GM18858 (cell line): ENCODE measurements around the gene ATP2C2.
"Not testable (repeated sequence)": the region's sequence is repeated elsewhere in the genome, so short reads cannot be mapped to it uniquely, and the experiment has no call there.

Experiments
- ATAC-seq: cut with Tn5 transposase; IDR thresholded peaks from one replicate; pipeline ENCODE4 v1.9.1; 2021; ENCODE audit not compliant: unreplicated experiment

Gene ATP2C2

DNA sequence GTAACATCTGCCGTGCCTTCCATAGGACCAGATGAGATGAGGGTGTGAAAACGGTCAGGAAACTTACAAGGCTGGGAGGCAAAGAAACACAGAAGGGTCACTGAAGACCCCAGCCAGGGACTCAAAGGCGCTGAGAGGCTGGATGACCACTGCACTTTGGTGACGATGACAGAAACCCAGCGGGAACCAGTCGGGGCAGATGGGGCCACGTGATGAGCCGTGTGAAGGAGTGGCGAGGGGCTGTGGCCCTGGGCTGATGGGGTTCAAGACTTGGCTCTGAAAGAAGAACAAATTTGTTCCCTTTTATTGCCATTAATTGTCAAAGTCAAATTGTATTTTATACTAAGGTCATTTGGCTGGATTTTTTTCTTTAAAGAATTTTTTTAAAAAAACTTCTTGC, 28.6 kb upstream of the ATP2C2 start:
- no peak for ATAC-seq

DNA sequence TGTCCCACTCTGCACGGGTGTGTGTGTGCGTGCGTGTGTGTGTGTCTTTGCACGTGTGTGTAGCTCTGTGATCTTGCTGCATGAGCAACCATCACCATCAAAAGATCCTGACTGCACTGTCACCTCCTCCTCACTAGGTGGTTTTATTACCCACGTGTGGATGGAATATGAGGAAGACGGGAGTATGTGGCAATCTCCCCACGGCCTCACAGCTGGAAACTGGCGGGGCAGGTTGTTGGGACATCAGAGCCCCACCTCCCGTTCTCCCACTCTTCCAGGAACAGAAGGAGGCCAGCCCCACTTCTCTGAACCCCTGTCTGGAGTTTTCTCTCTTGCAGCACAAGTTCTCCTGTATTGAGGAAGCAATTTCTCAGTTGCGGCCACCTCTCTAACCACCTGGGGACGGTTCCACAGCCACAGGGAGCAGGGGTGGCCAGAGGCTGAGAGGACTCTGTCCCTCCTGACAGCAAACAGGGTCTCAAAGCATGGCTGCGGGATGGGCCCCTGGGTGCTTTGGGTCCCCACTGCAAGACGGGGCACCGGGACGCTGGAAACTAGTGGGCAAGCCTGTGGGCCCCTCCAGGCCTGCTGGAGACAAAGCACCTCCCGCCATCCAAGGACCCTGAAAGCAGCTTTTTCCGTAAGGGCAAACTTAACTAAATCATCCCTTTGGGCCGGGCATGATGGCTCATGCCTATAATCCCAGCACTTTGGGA, 27.9 kb upstream of the ATP2C2 start:
- no peak for ATAC-seq

DNA sequence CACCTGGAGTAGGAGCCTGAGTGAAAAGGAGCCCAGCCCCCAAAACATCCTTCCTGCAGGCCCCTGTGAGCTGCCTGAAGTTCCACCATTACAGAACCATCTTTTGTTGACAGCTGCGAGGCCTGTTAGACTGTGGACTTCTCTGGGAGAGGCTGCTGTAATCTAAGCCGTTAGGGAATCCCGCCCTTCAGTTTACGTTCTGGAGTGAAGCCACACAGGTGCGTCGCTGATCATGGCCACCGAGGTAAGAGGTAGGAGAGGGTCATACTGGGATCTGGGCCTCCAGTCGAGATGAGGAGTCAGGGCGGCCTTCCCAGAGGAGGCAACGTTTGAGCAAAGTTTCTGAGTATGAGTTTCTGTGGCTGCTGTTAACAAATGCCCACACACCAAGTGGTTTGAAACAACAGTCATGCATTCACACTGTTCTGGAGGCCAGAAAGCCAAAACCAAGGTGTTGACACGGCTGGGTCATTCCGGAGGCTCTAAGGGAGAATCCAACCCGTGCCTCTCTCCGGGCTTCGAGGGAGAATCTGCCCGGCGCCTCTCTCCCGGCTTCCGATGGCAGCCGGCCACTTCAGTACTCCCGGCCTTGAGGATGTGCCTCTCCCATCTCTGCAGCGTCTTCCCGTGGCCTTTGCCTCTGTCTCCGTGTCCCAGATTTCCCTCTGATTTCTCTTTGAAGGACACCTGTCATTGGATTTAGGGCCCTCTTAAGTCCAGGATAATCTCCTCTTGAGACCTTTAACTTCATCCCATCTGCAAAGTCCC, 26.6 kb upstream of the ATP2C2 start:
- ATAC-seq = no peak

DNA sequence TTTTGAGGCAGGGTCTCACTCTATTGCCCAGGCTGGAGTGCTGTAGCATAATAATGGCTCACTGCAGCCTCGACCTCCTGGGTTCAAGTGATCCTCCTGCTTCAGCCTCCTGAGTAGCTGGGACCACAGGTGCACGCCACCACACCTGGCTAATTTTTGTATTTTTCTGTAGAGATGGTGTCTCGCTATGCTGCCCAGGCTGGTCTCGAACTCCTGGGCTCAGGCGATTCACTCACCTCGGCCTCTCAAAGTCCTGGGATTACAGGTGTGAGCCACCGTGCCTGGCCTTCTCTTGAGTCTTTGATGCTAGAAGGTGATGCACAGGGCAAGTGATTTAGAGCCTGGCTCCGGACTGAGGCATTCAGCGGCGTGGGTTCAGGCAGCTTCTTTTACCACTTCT, 24.5 kb upstream of the ATP2C2 start:
- ATAC-seq = not testable (repeated sequence)

DNA sequence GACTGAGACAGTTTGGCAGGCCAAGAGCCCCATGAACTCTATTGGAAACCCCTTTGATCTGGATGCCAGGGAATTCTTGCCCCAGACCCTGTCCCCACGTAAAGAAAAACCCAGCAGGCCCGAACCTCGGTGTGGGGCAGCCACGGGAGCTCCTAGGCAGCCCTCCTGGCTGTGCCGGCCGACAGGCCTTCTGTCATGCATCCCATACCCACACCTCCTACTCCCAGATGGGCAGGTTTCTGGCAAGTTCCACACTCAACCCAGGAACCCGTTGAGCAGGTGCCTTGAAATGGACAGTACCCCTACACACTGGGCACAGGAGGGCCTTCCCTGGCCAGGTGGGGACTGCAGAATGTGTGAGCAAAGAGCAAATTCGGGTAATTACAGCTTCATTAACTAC, 23.6 kb upstream of the ATP2C2 start:
- ATAC-seq = no peak

DNA sequence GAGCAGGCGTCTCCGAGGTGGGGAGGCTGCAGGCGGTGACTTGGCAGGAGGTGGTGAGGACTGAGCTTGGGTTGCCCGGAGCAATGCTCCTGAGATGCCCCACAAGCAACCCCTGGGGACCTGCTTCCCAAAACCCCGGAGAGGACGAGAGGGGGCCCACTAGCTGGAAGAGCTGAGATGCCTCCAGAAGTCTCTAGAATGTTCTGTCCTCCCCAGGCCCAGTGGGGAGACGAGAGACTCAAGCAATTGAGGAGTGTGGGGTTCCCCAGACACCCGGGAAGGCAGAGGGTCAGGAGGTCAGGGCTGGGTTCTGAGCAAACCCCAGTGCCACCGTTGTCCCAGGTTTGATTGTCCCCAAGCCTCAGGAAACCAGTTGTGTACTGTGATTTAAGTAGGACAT, 21.2 kb upstream of the ATP2C2 start:
- ATAC-seq = no peak

DNA sequence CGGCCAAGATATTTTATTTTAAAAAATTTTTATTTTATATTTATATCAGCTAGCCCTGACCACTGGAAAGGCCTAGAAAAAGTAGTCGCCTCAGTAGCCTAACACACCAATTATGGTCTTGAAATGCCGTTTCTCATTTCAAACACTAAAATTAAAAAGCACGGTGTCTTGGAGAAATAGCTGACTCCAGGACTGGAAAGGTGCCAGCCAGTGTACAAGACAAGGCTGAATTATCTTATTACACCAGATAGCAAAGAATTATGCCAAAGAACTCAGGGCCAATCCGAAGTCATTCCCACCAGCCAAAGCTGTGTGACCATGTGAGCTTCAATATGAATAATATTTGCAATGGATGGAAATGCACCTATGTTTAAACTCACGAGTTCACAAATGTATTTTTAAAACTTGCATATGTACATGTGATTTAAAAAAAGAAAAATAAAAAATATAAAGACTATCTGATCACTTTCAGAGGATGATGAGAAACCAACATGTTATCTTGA, 19.9 kb upstream of the ATP2C2 start:
- ATAC-seq = no peak

DNA sequence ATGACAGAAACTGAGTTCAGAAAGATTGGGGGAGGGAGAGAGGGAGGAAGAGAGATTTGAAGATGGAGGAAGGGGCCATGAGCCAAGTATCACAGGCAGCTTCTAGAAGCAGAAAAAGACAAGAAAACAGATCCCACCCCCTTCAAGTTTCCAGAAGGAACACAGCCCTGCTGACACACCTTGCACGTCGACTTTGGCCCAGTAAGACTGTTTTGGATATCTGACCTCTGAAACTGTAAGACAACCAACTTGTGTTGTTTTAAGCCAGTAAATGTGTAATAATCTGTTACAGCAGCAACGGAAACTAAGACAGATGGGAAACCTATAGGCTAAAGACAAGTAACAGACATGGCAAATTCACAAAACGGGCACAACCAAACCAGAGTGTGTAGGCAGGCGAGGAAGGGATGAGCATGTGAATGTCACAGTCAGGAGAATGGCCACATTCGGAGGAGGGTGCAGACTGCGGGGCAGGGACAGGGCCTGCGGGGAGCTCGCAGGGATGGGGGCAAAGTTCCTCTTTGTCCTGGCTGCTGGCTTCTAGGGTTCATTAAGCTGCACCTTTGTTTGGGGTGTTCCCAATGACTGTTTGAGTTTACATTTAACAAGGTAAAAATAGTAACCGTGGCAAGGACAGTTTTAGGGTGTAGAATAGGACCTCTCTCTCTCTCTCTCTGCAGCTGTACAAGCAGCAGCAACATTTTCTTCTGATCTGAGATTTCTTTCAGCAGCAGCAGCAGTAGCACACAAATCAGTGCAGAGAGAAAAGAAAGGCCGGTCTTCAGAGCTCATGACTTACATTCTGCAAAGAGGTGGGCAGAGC, 18.3 kb upstream of the ATP2C2 start:
- no peak for ATAC-seq

DNA sequence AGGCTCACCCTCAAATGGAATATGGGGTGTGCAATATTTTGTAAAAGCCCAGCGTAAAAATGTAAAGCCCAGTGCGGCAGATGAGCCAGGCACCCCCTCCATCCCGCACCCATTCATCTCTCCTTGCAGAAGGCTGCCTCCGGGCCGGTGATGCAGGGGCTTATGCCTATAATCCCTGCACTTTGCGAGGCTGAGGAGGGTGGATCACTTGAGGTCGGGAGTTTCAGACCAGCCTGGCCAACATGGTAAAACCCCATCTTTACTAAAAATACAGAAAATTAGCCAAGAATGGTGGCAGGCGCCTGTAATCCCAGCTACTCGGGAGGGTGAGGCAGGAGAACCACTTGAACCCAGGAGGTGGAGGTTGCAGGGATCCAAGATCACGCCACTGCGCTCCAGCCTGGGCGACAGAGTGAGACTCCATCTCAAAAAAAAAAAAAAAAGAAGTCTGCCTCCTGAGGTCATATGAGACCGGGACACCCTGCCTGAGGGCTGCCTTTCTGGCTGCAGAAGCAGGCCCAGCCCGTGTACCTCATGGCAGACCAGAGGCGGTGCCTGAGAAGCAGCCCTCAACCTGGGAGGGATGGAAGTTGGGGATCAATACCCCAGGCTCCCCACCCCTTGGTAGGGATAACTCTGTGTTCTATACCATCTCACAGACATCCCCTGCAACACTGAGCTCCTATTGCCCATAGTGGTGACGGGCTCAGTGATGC, 17.5 kb upstream of the ATP2C2 start:
- ATAC-seq = no peak

DNA sequence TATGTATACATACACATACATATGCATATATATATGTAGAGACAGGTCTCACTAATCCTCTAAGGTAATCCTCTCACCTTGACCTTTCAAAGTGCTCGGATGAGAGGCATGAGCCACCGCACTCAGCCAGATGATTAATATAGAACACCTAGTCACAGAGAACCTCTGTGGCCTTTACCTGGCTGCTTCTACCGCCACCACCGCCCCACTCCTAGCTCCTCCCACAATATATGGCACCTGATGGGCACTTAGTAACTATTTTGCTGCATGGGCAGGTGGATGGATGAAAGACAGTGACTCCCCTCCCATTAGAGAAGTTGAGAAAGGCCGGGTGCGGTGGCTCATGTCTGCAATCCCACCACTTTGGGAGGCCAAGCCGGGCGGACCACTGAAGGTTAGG, 16.7 kb upstream of the ATP2C2 start:
- no peak for ATAC-seq

DNA sequence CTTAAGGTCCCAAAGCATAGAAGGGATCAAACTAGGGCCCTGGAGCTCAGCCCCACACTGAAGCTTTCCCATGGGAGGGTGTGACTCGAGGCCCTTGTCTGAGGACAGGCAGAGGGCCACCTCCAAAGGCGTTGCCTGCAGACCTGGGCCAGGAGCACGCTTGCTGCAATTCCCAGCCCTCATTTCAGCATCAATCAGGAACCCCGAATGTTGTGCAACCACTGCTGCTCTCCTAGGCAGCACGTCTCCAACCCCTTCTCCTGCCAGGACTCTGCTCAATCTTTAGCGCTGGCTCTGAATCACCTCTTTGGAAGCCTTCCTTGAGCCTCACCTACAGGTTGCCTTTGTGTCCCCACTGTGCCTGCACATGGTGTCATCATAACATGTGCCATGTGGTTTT, 14.0 kb upstream of the ATP2C2 start:
- no peak for ATAC-seq

DNA sequence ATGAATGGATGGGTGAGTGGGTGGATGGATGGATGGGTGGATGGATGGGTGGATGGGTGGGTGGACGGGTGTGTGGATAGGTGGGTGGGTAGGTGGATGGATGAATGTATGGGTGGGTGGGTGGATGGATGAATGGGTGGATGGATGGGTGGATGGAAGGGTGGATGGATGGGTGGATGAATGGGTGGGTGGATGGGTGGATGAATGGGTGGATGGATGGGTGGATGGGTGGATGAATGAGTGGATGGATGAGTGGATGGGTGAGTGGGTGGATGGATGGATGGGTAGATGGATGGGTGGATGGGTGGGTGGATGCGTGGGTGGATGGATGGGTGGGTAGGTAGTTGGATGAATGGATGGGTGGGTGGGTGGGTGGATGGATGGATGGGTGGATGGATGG, 13.2 kb upstream of the ATP2C2 start:
- no peak for ATAC-seq

DNA sequence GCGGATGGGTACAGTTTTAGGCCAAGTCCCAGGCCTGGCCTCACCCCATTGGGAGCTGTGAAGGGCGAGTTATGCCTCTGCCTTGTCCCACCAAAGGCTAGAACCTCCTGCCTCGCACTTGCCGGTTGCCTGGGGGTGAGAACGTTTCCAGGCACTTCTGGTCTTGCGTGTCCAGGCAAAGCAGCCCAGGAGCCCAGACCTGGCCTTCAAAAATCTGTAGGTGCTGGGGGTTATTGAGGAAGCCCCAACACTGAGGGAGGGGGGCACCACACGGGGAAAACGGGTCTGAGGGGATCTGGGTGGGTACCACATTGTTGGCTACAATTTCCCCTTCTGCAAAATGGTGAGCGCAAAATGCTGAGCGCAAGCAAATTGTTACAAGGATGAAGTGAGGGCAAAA, 12.2 kb upstream of the ATP2C2 start:
- ATAC-seq = no peak

DNA sequence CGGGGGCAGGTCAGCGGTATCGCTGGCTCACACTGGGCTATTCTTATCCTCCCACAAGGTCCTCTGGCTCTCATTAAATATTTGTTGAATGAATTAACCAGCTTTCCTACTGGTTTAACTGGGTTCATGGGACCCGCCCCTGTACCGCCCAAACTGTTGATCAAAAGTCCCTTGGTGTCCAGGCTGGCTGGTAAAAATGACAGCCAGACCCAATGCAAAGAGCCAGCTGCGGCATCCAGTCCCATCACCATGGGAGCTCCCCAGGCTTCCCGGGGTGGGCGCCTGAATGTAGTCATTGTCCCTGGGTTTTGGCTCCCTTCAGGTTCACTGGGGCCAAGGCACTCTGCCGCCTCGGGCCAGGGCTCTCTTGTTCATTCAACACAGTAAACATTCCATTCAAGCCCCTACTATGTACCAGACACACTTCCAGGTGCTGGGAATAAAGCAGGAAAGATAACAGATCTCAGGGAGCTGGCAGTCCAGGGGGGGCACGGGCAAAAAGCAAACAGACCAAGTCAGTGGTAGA, 11.7 kb upstream of the ATP2C2 start:
- ATAC-seq = no peak

DNA sequence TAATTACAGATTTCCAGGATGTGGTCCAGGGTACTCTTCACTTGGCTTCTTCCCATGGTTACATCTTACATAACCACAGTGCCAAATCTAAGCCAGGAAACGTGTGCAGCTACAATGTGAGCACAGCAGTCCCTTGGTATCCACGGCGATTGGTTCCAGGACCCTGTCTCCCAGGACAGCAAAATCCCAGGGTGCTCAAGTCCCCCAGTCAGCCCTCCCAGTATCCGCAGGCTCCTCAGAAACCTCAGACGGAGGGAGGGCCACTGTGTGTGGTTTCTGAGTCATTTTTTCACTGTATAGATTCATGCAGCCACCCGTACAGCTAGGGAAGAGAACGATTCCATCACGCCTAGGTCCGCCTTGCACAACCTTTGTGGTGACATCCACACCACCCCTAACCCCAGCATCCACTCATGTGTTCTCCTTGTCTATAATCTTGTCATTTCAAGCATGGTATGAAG, 11.1 kb upstream of the ATP2C2 start:
- no peak for ATAC-seq

DNA sequence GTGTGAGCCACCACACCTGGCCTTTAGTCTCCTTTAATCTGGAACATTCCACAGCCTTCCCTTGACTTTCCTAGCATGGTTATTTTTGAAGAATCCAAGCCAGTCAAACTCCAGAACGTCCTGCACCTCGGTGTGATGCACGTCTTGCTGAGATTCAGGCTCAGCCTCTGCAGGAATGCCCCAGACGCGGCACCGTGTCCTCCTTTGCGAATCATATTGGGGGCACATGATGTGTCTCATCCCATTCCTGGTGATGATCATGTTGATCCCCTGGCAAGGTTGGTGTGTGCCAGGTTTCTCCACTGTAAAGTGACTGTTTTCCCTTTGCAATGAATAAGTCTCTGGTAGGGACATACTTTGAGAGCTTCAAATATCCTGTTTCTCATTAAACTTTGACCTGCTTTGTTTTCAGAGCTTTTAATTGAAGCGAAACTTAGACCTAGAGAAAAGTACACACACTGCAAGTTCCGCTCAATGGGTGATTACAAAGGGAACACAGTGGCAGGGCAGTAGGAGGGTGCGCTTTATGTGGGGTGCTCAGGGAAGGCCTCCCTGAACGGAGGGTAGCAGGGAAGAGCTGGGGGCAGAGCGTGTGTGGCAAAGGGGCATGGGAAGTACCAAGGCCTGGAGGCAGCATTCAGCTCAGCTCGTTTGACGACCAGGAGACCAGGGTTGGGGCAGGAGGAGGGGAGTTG, 9.6 kb upstream of the ATP2C2 start:
- no peak for ATAC-seq

DNA sequence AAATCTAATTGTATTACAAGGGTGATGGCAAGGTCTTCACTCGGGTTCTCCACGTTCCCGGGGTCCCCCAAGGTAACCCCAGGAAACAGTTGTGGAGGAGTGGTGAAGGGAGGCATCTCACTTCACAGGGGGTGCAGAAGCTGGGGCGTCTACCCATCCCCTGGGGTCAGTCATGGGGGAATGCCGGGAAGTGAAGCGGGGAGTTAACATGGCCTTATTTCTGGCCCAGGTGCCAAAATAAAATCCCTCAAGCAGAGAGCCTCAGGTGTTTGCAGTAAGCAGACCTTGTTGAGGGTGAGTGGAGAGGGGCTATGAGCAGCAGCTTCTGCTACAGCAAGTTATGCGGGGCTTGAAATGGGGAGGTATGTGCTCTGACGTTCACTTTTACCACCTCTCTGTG, 9.0 kb upstream of the ATP2C2 start:
- ATAC-seq = no peak

DNA sequence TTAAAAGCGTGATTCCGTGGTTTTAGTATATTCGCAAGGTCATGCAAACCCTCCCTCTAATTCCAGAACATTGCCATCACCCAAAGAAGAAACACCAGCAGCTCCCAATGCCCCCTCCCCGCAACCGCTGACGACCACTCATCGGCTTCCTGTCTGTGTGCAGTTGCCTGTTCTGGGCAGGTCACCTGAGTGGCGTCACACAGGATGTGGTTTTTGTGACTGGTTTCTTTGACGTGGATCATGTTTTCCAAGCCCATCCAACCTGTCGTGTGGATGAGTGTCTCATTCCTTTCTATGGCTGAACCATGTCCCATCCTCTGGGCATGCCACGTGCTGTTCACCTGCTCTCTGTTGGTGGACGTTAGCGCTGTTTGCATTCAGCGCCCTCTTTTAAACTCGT, 8.2 kb upstream of the ATP2C2 start:
- no peak for ATAC-seq

DNA sequence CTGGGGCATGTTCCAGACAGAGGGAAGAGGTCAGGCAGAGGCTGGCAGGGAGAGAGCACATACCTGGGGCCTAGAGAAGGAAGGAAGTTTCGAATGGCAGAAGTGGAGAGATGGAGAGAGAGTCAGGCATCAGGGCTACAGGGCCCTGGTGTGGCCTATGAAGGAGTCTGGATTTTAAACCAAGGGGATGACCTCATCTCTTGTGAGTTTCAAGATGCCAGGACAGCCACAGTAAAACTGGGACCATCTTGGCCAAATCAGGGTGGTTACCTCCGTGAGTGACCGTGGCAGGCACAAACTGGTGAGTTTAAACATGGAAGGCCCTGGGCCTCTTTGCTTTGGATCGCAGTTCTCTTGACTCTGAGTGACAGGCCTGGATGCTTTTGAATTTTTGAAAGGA, 7.6 kb upstream of the ATP2C2 start:
- ATAC-seq = no peak

DNA sequence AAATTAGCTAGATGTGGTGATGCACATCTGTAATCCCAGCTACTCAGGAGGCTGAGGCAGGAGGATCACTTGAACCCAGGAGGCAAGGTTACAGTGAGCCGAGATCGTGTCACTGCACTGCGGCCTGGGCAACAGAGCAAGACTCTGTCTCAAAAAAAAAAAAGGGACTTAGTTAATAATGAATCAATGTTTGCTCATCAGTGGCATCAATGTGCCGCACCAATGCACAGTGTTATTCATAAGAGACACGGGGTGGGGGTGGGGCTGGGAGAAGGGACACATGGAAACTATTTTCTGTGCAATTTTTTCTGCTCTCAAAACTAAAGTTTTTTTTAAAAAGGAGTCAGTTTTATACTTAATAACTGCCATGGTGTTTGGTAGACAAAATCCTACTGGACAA, 6.8 kb upstream of the ATP2C2 start:
- ATAC-seq = no peak
